ENCODE measurements around the gene CMTM1.

CMTM1 gene

GRCh38 chr16:66574531-66574930 is 8.3 kb downstream of the CMTM1 start:
- TF ChIP-seq CTCF (conservative IDR thresholded peaks at IDR 0.05; ENCODE audit: low read depth, low read length) = no peak
- no peak for DNase-seq (ENCODE audit: low read depth)
- H3K4me3 ChIP-seq (ENCODE audit: low read length) = no peak overlapping the region

GRCh38 chr16:66575060-66575459 is 8.8 kb downstream of the CMTM1 start:
- no peak for DNase-seq (ENCODE audit: low read depth)
- TF ChIP-seq CTCF (conservative IDR thresholded peaks at IDR 0.05; ENCODE audit: low read depth, low read length) = no peak
- H3K4me3 ChIP-seq (ENCODE audit: low read length) = no peak overlapping the region

- no peak for TF ChIP-seq CTCF (conservative IDR thresholded peaks at IDR 0.05; ENCODE audit: low read depth, low read length)
- DNase-seq (ENCODE audit: low read depth) = no peak
- H3K4me3 ChIP-seq (ENCODE audit: low read length) = no peak overlapping the region
Measured at GRCh38 chr16:66576296-66576695, 10.1 kb downstream of the CMTM1 start.

GRCh38 chr16:66578651-66579531 is 12.7 kb downstream of the CMTM1 start, which contains the start of gene CMTM2:
TSS of gene CMTM2 (plus strand) at chr16:66579463. CDS start at chr16:66579608, 145 bp downstream.
- peak within 1 kb of the TSS; percentile 21 for H3K4me3 ChIP-seq (ENCODE audit: low read length)
- no peak for TF ChIP-seq CTCF (conservative IDR thresholded peaks at IDR 0.05; ENCODE audit: low read depth, low read length)
- DNase-seq (ENCODE audit: low read depth) = no peak

- DNase-seq (ENCODE audit: low read depth) = peak; percentile 77
- H3K4me3 ChIP-seq (ENCODE audit: low read length) = no peak overlapping the region
- TF ChIP-seq CTCF (conservative IDR thresholded peaks at IDR 0.05; ENCODE audit: low read depth, low read length) = peak; percentile 31
Measured at GRCh38 chr16:66580605-66581209, 14.5 kb downstream of the CMTM1 start.

GRCh38 chr16:66581246-66581952 is 15.2 kb downstream of the CMTM1 start:
- DNase-seq (ENCODE audit: low read depth) = no peak
- no peak for TF ChIP-seq CTCF (conservative IDR thresholded peaks at IDR 0.05; ENCODE audit: low read depth, low read length)
- no peak overlapping the region for H3K4me3 ChIP-seq (ENCODE audit: low read length)

Data from retinal pigment epithelial cell (primary cell).